Endothelial cell of umbilical vein (primary cell): ENCODE measurements around the gene L2HGDH. TPM values are rescaled to one million over a fixed set of nuclear protein-coding genes. Genes with fewer than 3 reads are reported as not detected.

Experiments used
- BruUV-seq: library from RNA; stranded (reverse); fragments of 400-500 nt; replicated peaks from 2 replicates; lab custom pipeline; 2021; lab: Mats Ljungman, UMichigan
- CTCF ChIA-PET: fragments of 300-600, 350-600 bp; sonication (Branson Sonifier 250); formaldehyde crosslinking; loops from one replicate; lab custom pipeline; 2021; ENCODE audit warnings: antibody characterized with exemption, inconsistent platforms; lab: Charles Lee
- POLR2A ChIA-PET: fragments of 300-600, 350-600 bp; sonication (Branson Sonifier 250); formaldehyde crosslinking; loops from one replicate; lab custom pipeline; 2021; ENCODE audit warnings: antibody characterized with exemption, inconsistent platforms; lab: Charles Lee
- DNase-seq: peaks from one replicate; pipeline ENCODE4 v3.0.0-alpha.2; 2011; ENCODE audit warnings: low read depth, low spot score
- FAIRE-seq: peaks from 2 replicates; lab custom pipeline; 2011; peaks lifted over from hg19 to GRCh38; lab: Jason Lieb, UNC
- H2AFZ ChIP-seq: 2 replicates; pipeline ENCODE4 v1.6.0; 2012; ENCODE audit warnings: low read depth, low read length, control low read depth, inconsistent platforms
- H3K27ac ChIP-seq: 2 replicates; pipeline ENCODE4 v1.5.1; 2011; ENCODE audit warnings: low read depth, mild to moderate bottlenecking, control low read depth, low read length, moderate library complexity; ENCODE audit not compliant: insufficient read depth
- H3K27me3 ChIP-seq, 2 experiments: 2 replicates each; pipeline versions ENCODE4 v1.6.0 to v1.6.1; 2011; ENCODE audit warnings: low read length in 2 of 2, mixed read lengths in 1 of 2; ENCODE audit not compliant: control insufficient read depth in 2 of 2, insufficient read depth in 2 of 2
- H3K36me3 ChIP-seq, 2 experiments: 2 replicates in 1 of 2; 3 replicates in 1 of 2; pipeline ENCODE4 v1.5.1; 2011; ENCODE audit warnings: low read length in 2 of 2, mild to moderate bottlenecking in 1 of 2, moderate library complexity in 1 of 2; ENCODE audit not compliant: control insufficient read depth in 2 of 2, insufficient read depth in 2 of 2; ENCODE audit errors: extremely low read depth in 1 of 2
- H3K4me1 ChIP-seq: 3 replicates; pipeline ENCODE4 v1.5.1; 2011; ENCODE audit warnings: mild to moderate bottlenecking, low read length; ENCODE audit not compliant: control insufficient read depth, insufficient read depth; ENCODE audit errors: extremely low read depth
- H3K4me2 ChIP-seq: 2 replicates; pipeline ENCODE4 v1.6.1; 2011; ENCODE audit warnings: low read length, control low read depth, mixed read lengths; ENCODE audit not compliant: insufficient read depth
- H3K4me3 ChIP-seq, 3 experiments: fragments of 200-600 bp in 1 of 3; sonication (generic), shearing (Covaris generic) in 1 of 3; replicated peaks in 1 of 3; 2 replicates each; pipeline ENCODE4 v1.5.1; 2011 to 2016; ENCODE audit warnings: control low read depth in 3 of 3, low read length in 3 of 3, mild to moderate bottlenecking in 2 of 3, inconsistent platforms in 1 of 3, low read depth in 1 of 3, moderate library complexity in 1 of 3; ENCODE audit not compliant: insufficient read depth in 1 of 3
- H3K79me2 ChIP-seq: 2 replicates; pipeline ENCODE4 v1.6.0; 2012; ENCODE audit warnings: low read length, inconsistent platforms; ENCODE audit not compliant: control insufficient read depth, insufficient read depth
- H3K9ac ChIP-seq: replicated peaks from 2 replicates; pipeline ENCODE3; 2011; ENCODE audit warnings: low read length, control low read depth; ENCODE audit not compliant: insufficient read depth; ENCODE audit errors: extremely low read depth
- H3K9me1 ChIP-seq: replicated peaks from 3 replicates; pipeline ENCODE4 v1.6.0; 2011; ENCODE audit warnings: mild to moderate bottlenecking, low read length; ENCODE audit not compliant: control insufficient read depth, insufficient read depth; ENCODE audit errors: extremely low read depth
- H3K9me3 ChIP-seq: replicated peaks from 2 replicates; pipeline ENCODE4 v1.5.1; 2012; ENCODE audit warnings: low read length, inconsistent platforms; ENCODE audit not compliant: control insufficient read depth, insufficient read depth
- H4K20me1 ChIP-seq: replicated peaks from 2 replicates; pipeline ENCODE3; 2011; ENCODE audit warnings: mild to moderate bottlenecking, low read length; ENCODE audit not compliant: control insufficient read depth, insufficient read depth; ENCODE audit errors: extremely low read depth
- EZH2 ChIP-seq: IDR thresholded peaks from 2 replicates; pipeline ENCODE4 v1.6.1; 2012; ENCODE audit warnings: borderline replicate concordance, low read depth, mild to moderate bottlenecking, moderate library complexity, low read length, inconsistent platforms; ENCODE audit not compliant: severe bottlenecking
- FOS ChIP-seq: IDR thresholded peaks from 2 replicates; pipeline ENCODE4 v1.6.1; 2011; ENCODE audit warnings: mild to moderate bottlenecking, low read length, moderate library complexity, borderline replicate concordance; ENCODE audit not compliant: insufficient read depth
- GATA2 ChIP-seq: IDR thresholded peaks from 2 replicates; pipeline ENCODE4 v1.7.0; 2011; ENCODE audit warnings: low read depth, mild to moderate bottlenecking, moderate library complexity, mixed read lengths, low read length; ENCODE audit not compliant: insufficient read length, insufficient read depth
- JUN ChIP-seq: IDR thresholded peaks from 2 replicates; pipeline ENCODE4 v1.6.1; 2011; ENCODE audit warnings: borderline replicate concordance, low read depth; ENCODE audit not compliant: insufficient read length, insufficient read depth
- MYC ChIP-seq: IDR thresholded peaks from one replicate; pipeline ENCODE4 v1.6.1; 2011; ENCODE audit warnings: mild to moderate bottlenecking, low read depth, low read length
- POLR2A ChIP-seq: IDR thresholded peaks from 2 replicates; pipeline ENCODE4 v1.6.1; 2012; ENCODE audit warnings: low read depth, mild to moderate bottlenecking, control low read depth, low read length
- POLR2AphosphoS5 ChIP-seq: IDR thresholded peaks from 2 replicates; pipeline ENCODE4 v1.6.1; 2012; ENCODE audit warnings: low read depth, mild to moderate bottlenecking, control low read depth, low read length, moderate library complexity; ENCODE audit not compliant: insufficient read depth
- dilution Hi-C: fragments of 300-500 bp; cut with MboI; formaldehyde crosslinking; loops from one replicate; pipeline ENCODE4 v1.15.0; 2019; ENCODE audit warnings: low sequenced_read_pairs; ENCODE audit not compliant: extremely low pct_ligation_motif_present
- intact Hi-C: fragments of 100-400 bp; cut with micrococcal nuclease; formaldehyde crosslinking; loops from one replicate; pipeline ENCODE4 v1.10.0; 2022
- polyA plus RNA-seq, 4 experiments: library from polyadenylated mRNA; depleted of rRNA in 3 of 4; stranded (reverse) in 3 of 4; unstranded in 1 of 4; fragments of >200 nt; gene quantifications; 2 replicates each; pipeline versions ENCODE4 v1.2.1 to v1.2.3, GENCODE V29; 2011 to 2012; ENCODE audit warnings: missing spikeins in 1 of 4
- total RNA-seq: library from RNA; stranded (reverse); gene quantifications from 2 replicates; pipeline ENCODE4 v1.2.3, GENCODE V29; 2021
- TF ChIP-seq, protein P1 (sequence below): IDR thresholded peaks from 2 replicates; pipeline ENCODE4 v1.6.1; 2011; ENCODE audit not compliant: insufficient read depth, insufficient read length
- TF ChIP-seq, protein P2 (sequence below), 2 donors: IDR thresholded peaks; 1 replicate in 1 of 2; 2 replicates in 1 of 2; pipeline ENCODE4 v1.5.1; 2011; ENCODE audit warnings: low read length in 2 of 2, mild to moderate bottlenecking in 2 of 2, moderate library complexity in 2 of 2, control low read depth in 1 of 2, inconsistent platforms in 1 of 2, low read depth in 1 of 2; ENCODE audit not compliant: insufficient read depth in 1 of 2; ENCODE audit errors: extremely low read depth in 1 of 2

The L2HGDH gene
- total and polyA plus RNA-seq, 2 donors (not counting 3 experiments of a cell fraction or from before 2014, with no cell fraction given): 2.5 to 5.3 TPM

DNA sequence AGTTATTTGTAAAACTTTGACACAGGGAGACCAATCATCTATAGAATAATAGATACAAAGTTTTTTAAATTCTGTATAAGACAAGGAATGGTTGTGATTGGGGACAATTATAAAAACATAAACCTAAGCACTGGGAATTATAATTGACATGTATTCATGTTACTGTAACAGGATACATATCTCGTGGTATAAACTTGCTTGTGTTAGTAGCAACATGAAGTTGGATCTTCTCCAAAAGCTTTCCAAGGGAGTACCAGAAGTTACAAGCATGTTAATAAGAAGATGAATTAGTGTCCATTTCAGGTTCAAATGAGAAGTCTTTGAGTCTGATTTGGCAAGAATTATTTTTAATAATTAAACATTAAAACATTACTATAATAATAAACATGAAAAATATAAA lies 42.5 kb upstream of the L2HGDH start:
- intact Hi-C loops: no loop called here
- H3K4me2 ChIP-seq: no peak overlapping the region
- H3K36me3 ChIP-seq: no peaks in the 10 kb centered on the region
- dilution Hi-C loops: no loop called here
- no peaks in the 10 kb centered on the region for H3K9me1 ChIP-seq
- H3K9me3 ChIP-seq: no peaks in the 10 kb centered on the region
- no peak for FAIRE-seq
- no peaks in the 10 kb centered on the region for H4K20me1 ChIP-seq
- no peak for TF ChIP-seq MYC
- no peak for TF ChIP-seq POLR2A
- no peak for TF ChIP-seq JUN
- no peak for TF ChIP-seq POLR2AphosphoS5
- no peak for TF ChIP-seq FOS
- TF ChIP-seq, protein P1, sequence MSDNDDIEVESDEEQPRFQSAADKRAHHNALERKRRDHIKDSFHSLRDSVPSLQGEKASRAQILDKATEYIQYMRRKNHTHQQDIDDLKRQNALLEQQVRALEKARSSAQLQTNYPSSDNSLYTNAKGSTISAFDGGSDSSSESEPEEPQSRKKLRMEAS: no peak
- no peak for TF ChIP-seq EZH2
- TF ChIP-seq, protein P2, sequence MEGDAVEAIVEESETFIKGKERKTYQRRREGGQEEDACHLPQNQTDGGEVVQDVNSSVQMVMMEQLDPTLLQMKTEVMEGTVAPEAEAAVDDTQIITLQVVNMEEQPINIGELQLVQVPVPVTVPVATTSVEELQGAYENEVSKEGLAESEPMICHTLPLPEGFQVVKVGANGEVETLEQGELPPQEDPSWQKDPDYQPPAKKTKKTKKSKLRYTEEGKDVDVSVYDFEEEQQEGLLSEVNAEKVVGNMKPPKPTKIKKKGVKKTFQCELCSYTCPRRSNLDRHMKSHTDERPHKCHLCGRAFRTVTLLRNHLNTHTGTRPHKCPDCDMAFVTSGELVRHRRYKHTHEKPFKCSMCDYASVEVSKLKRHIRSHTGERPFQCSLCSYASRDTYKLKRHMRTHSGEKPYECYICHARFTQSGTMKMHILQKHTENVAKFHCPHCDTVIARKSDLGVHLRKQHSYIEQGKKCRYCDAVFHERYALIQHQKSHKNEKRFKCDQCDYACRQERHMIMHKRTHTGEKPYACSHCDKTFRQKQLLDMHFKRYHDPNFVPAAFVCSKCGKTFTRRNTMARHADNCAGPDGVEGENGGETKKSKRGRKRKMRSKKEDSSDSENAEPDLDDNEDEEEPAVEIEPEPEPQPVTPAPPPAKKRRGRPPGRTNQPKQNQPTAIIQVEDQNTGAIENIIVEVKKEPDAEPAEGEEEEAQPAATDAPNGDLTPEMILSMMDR (IDR thresholded peaks at IDR 0.05; ENCODE audit: extremely low read depth in 1 of 2, insufficient read depth in 1 of 2, low read depth in 1 of 2, low read length in 2 of 2): no peak
- TF ChIP-seq GATA2: no peak
- no peak overlapping the region for H2AFZ ChIP-seq
- no peaks in the 10 kb centered on the region for H3K79me2 ChIP-seq
- peaks cover 10% of the 10 kb centered on the region for H3K4me1 ChIP-seq
- no peak for DNase-seq
- ChIA-PET CTCF (no interaction called here), POLR2A (no interaction called here)
- BruUV-seq: no TSS peak
- no peak overlapping the region for H3K4me3 ChIP-seq
- no peaks in the 10 kb centered on the region for H3K27me3 ChIP-seq
- no peak overlapping the region for H3K27ac ChIP-seq
- no peak overlapping the region for H3K9ac ChIP-seq
